ENCODE data around the gene LY86. TPM values are rescaled to one million over a fixed set of nuclear protein-coding genes. Genes with fewer than 3 reads are reported as not detected.

Gene LY86
- total and polyA plus RNA-seq, 2 donors (not counting 3 experiments of a cell fraction or from before 2014, with no cell fraction given) = not detected

DNA sequence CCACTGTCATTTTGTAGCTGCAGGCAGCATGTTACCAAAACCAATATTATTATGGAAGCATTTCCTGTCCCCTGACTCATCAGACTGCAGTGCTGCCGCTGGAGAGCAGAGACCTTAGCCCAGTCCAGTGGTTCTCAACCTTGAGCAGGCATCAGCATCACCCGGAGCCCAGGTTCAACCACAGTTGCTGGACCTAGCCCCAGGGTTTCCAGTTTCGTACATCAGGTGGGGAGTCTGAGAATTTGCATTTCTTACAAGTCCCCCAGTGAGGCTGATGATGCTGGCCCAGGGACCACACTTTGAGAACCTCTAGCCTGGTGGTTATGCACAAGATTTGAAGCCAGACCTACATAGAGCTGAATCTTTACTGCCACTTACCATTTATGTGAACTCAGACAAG is 47.3 kb downstream of the LY86 start:
- Histone ChIP-seq H3K79me2 (ENCODE audit: control insufficient read depth, insufficient read depth, low read length) (no peaks in the 10 kb centered on the region), H3K36me3 (ENCODE audit: control insufficient read depth in 2 of 2, extremely low read depth in 1 of 2, insufficient read depth in 2 of 2, low read length in 2 of 2) (no peaks in the 10 kb centered on the region), H3K4me2 (ENCODE audit: insufficient read depth, low read length) (no peak overlapping the region), H3K27ac (ENCODE audit: insufficient read depth, low read depth, low read length) (no peak overlapping the region), H3K4me1 (ENCODE audit: control insufficient read depth, extremely low read depth, insufficient read depth, low read length) (no peaks in the 10 kb centered on the region), H4K20me1 (replicated peaks; ENCODE audit: control insufficient read depth, extremely low read depth, insufficient read depth, low read length) (no peaks in the 10 kb centered on the region), H3K9me1 (replicated peaks; ENCODE audit: control insufficient read depth, extremely low read depth, insufficient read depth, low read length) (no peaks in the 10 kb centered on the region), H3K27me3 (ENCODE audit: control insufficient read depth in 2 of 2, insufficient read depth in 2 of 2, low read length in 2 of 2) (no peaks in the 10 kb centered on the region), H3K9me3 (replicated peaks; ENCODE audit: control insufficient read depth, insufficient read depth, low read length) (no peaks in the 10 kb centered on the region), H3K9ac (replicated peaks; ENCODE audit: extremely low read depth, insufficient read depth, low read length) (no peak overlapping the region), H2AFZ (ENCODE audit: low read depth, low read length) (no peak overlapping the region), H3K4me3 (replicated peaks in 1 of 3; ENCODE audit: insufficient read depth in 1 of 3, low read depth in 1 of 3, low read length in 3 of 3) (no peak overlapping the region)
- dilution Hi-C loops (cut with MboI; ENCODE audit: extremely low pct_ligation_motif_present, low sequenced_read_pairs) (no loop called here), intact Hi-C loops (cut with micrococcal nuclease) (no loop called here)
- ChIA-PET CTCF (no interaction called here), POLR2A (no interaction called here)
- BruUV-seq (replicated peaks) = no TSS peak
- TF ChIP-seq CTCF (IDR thresholded peaks at IDR 0.05; ENCODE audit: extremely low read depth in 1 of 2, insufficient read depth in 1 of 2, low read depth in 1 of 2, low read length in 2 of 2) (no peak), POLR2A (IDR thresholded peaks at IDR 0.05; ENCODE audit: low read depth, low read length) (no peak), EZH2 (IDR thresholded peaks at IDR 0.05; ENCODE audit: borderline replicate concordance, low read depth, low read length, severe bottlenecking) (no peak), FOS (IDR thresholded peaks at IDR 0.05; ENCODE audit: borderline replicate concordance, insufficient read depth, low read length) (no peak), POLR2AphosphoS5 (IDR thresholded peaks at IDR 0.05; ENCODE audit: insufficient read depth, low read depth, low read length) (no peak), GATA2 (IDR thresholded peaks at IDR 0.05; ENCODE audit: insufficient read depth, insufficient read length, low read depth, low read length) (no peak), JUN (IDR thresholded peaks at IDR 0.05; ENCODE audit: borderline replicate concordance, insufficient read depth, insufficient read length, low read depth) (no peak), MYC (IDR thresholded peaks at IDR 0.05; ENCODE audit: low read depth, low read length) (no peak)
- TF ChIP-seq, protein P1, sequence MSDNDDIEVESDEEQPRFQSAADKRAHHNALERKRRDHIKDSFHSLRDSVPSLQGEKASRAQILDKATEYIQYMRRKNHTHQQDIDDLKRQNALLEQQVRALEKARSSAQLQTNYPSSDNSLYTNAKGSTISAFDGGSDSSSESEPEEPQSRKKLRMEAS (IDR thresholded peaks at IDR 0.05; ENCODE audit: insufficient read depth, insufficient read length) = no peak
- no peak for DNase-seq (ENCODE audit: low read depth, low spot score)
- FAIRE-seq = no peak
